Measurements from ENCODE around the gene ADCY7. TPM values are rescaled to one million over a fixed set of nuclear protein-coding genes. Genes with fewer than 3 reads are reported as not detected.

Gene ADCY7
- total RNA-seq, 1 experiment from 2014 or later, result 5.9 TPM

DNA sequence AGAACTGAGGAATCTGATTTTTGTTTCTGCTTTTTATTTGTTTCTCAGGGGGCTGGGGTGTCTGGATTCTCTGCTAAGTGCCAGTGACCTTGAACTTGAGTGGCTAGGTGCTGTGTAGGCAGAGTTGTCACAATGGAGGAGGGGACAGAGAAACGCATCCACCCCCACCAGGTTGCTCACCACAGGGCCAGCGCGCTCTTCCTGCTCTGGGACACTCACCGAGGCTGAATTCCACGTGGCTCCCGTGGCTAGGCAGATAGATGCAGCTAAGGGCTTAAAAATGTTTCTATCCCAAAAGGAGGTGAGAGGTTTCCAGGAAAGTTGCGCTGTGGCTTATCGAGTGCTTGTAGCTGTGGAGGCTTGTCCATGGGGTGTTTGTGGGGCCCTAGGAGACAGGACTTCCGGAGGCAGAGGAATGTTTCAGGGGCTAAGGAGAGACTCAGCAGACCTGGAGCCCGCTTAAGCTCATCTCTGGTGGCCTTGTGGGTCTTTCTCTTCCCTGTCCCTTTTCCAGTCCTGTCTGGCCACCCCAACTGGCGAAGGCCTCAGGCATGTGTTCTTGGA is 36.8 kb downstream of the ADCY7 start:
- ATAC-seq, result no peak
- CTCF ChIA-PET, result interaction anchor here (1.2 kb wide), 1 partner anchor 58 kb away, joined by 5 read pairs; no protein-coding TSS in a partner anchor
- H3K36me3 Mint-ChIP-seq, result no peaks in the 10 kb centered on the region

DNA sequence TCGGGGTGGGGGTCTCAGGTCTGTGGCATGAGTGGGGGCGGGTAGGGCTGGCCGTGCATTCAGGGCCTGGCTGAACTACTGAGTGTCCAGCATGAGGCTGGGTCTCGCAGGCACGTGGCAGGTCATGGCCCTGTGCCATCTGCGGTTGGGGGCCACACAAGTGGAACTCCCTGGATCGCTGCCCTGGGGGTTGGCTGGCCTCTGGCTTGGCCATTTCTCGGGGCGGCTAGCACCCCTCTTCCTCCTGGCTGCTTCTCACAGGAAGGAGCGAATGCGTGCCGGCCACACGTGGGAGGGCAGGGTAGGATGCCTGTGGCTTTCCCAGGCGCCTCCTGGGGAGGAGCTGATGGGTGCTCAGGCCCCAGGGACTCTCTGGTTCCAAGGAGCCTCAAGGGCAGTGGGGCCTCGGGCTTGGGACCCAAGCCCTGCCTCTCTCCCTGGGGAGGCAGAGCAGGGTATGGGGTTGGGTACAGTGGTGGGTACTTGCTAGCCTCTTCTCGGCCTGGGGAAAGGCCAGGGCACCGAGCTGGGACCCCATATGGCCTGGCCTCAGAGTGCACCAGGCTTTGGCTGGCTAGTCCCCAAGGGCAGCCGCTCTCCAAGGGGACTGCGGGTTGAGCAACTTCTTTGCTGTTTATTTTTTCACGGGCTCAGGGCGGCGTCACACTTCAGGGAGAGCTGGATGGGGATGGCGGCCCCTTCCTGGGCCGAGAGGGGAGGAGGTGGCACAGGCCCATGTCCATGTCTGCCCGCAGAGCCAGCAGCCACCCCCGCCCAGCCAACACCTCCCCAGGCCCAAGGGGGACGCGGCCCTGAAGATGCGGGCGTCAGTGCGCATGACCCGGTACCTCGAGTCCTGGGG is 37.5 kb downstream of the ADCY7 start:
- TF ChIP-seq ZNF671 (CRISPR knock-in tag; IDR thresholded peaks at IDR 0.05) (no peak), TEAD4 (CRISPR knock-in tag; IDR thresholded peaks at IDR 0.05) (no peak)
- TF ChIP-seq, protein P1, sequence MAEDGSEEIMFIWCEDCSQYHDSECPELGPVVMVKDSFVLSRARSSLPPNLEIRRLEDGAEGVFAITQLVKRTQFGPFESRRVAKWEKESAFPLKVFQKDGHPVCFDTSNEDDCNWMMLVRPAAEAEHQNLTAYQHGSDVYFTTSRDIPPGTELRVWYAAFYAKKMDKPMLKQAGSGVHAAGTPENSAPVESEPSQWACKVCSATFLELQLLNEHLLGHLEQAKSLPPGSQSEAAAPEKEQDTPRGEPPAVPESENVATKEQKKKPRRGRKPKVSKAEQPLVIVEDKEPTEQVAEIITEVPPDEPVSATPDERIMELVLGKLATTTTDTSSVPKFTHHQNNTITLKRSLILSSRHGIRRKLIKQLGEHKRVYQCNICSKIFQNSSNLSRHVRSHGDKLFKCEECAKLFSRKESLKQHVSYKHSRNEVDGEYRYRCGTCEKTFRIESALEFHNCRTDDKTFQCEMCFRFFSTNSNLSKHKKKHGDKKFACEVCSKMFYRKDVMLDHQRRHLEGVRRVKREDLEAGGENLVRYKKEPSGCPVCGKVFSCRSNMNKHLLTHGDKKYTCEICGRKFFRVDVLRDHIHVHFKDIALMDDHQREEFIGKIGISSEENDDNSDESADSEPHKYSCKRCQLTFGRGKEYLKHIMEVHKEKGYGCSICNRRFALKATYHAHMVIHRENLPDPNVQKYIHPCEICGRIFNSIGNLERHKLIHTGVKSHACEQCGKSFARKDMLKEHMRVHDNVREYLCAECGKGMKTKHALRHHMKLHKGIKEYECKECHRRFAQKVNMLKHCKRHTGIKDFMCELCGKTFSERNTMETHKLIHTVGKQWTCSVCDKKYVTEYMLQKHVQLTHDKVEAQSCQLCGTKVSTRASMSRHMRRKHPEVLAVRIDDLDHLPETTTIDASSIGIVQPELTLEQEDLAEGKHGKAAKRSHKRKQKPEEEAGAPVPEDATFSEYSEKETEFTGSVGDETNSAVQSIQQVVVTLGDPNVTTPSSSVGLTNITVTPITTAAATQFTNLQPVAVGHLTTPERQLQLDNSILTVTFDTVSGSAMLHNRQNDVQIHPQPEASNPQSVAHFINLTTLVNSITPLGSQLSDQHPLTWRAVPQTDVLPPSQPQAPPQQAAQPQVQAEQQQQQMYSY (CRISPR knock-in tag; IDR thresholded peaks at IDR 0.05), result no peak
- TF ChIP-seq, protein P2, sequence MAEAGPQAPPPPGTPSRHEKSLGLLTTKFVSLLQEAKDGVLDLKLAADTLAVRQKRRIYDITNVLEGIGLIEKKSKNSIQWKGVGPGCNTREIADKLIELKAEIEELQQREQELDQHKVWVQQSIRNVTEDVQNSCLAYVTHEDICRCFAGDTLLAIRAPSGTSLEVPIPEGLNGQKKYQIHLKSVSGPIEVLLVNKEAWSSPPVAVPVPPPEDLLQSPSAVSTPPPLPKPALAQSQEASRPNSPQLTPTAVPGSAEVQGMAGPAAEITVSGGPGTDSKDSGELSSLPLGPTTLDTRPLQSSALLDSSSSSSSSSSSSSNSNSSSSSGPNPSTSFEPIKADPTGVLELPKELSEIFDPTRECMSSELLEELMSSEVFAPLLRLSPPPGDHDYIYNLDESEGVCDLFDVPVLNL (CRISPR knock-in tag; IDR thresholded peaks at IDR 0.05; ENCODE audit: borderline replicate concordance, low read depth), result no peak
- DNase-seq (ENCODE audit: low spot score) (no peak), ATAC-seq (no peak)
- Mint-ChIP-seq H3K4me1 (no peaks in the 10 kb centered on the region), H3K27ac (no peak overlapping the region), H3K36me3 (no peaks in the 10 kb centered on the region), H3K27me3 (ENCODE audit: low read depth) (no peaks in the 10 kb centered on the region), H3K4me3 (no peak overlapping the region), H3K9me3 (no peaks in the 10 kb centered on the region)
- CTCF ChIA-PET, result no interaction called here
- POLR2A ChIA-PET, result interaction anchor here (0.8 kb wide), 1 partner anchor 15 kb away, joined by 3 read pairs; no protein-coding TSS in a partner anchor

More for the DNA sequence above, 36.8 kb downstream of the ADCY7 start:
- no peaks in the 10 kb centered on the region for H3K27me3 Mint-ChIP-seq (ENCODE audit: low read depth)
- H3K4me3 Mint-ChIP-seq, result no peak overlapping the region
- no peak for DNase-seq (ENCODE audit: low spot score)
- H3K4me1 Mint-ChIP-seq, result peaks cover 3% of the 10 kb centered on the region; the same call in 1 of the 2 replicates
- H3K27ac Mint-ChIP-seq, result no peak overlapping the region
- TF ChIP-seq, protein P3, sequence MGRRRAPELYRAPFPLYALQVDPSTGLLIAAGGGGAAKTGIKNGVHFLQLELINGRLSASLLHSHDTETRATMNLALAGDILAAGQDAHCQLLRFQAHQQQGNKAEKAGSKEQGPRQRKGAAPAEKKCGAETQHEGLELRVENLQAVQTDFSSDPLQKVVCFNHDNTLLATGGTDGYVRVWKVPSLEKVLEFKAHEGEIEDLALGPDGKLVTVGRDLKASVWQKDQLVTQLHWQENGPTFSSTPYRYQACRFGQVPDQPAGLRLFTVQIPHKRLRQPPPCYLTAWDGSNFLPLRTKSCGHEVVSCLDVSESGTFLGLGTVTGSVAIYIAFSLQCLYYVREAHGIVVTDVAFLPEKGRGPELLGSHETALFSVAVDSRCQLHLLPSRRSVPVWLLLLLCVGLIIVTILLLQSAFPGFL (CRISPR knock-in tag; IDR thresholded peaks at IDR 0.05; ENCODE audit: borderline replicate concordance), result no peak
- TF ChIP-seq MAX (CRISPR knock-in tag; IDR thresholded peaks at IDR 0.05) (no peak), FOXP1 (CRISPR knock-in tag; IDR thresholded peaks at IDR 0.05; ENCODE audit: borderline replicate concordance) (no peak), ZMAT4 (CRISPR knock-in tag; IDR thresholded peaks at IDR 0.05) (no peak), ZNF317 (CRISPR knock-in tag; IDR thresholded peaks at IDR 0.05; ENCODE audit: borderline replicate concordance, low read depth) (no peak), FOXJ3 (CRISPR knock-in tag; IDR thresholded peaks at IDR 0.05; ENCODE audit: borderline replicate concordance) (no peak), CREB1 (CRISPR knock-in tag; IDR thresholded peaks at IDR 0.05) (no peak)
- TF ChIP-seq, protein P4, sequence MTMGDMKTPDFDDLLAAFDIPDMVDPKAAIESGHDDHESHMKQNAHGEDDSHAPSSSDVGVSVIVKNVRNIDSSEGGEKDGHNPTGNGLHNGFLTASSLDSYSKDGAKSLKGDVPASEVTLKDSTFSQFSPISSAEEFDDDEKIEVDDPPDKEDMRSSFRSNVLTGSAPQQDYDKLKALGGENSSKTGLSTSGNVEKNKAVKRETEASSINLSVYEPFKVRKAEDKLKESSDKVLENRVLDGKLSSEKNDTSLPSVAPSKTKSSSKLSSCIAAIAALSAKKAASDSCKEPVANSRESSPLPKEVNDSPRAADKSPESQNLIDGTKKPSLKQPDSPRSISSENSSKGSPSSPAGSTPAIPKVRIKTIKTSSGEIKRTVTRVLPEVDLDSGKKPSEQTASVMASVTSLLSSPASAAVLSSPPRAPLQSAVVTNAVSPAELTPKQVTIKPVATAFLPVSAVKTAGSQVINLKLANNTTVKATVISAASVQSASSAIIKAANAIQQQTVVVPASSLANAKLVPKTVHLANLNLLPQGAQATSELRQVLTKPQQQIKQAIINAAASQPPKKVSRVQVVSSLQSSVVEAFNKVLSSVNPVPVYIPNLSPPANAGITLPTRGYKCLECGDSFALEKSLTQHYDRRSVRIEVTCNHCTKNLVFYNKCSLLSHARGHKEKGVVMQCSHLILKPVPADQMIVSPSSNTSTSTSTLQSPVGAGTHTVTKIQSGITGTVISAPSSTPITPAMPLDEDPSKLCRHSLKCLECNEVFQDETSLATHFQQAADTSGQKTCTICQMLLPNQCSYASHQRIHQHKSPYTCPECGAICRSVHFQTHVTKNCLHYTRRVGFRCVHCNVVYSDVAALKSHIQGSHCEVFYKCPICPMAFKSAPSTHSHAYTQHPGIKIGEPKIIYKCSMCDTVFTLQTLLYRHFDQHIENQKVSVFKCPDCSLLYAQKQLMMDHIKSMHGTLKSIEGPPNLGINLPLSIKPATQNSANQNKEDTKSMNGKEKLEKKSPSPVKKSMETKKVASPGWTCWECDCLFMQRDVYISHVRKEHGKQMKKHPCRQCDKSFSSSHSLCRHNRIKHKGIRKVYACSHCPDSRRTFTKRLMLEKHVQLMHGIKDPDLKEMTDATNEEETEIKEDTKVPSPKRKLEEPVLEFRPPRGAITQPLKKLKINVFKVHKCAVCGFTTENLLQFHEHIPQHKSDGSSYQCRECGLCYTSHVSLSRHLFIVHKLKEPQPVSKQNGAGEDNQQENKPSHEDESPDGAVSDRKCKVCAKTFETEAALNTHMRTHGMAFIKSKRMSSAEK (CRISPR knock-in tag; IDR thresholded peaks at IDR 0.05; ENCODE audit: borderline replicate concordance), result no peak
- POLR2A ChIA-PET, result interaction anchor here (0.8 kb wide), 1 partner anchor 14 kb away, joined by 3 read pairs; no protein-coding TSS in a partner anchor
- no peaks in the 10 kb centered on the region for H3K9me3 Mint-ChIP-seq

Data from WTC11 (cell line).